Activated T-cell treated with anti-CD3 and anti-CD28 coated beads, Interleukin-2, amount 50 U/mL, for 1 hour (primary cell): Measurements from ENCODE around the gene PRR35.
A peak's percentile ranks its signal among the peaks of the same experiment; 100 is the strongest.

Experiments used
- DNase-seq: peaks from one replicate; pipeline ENCODE4 v3.0.0-alpha.2; 2020

Gene PRR35

DNA sequence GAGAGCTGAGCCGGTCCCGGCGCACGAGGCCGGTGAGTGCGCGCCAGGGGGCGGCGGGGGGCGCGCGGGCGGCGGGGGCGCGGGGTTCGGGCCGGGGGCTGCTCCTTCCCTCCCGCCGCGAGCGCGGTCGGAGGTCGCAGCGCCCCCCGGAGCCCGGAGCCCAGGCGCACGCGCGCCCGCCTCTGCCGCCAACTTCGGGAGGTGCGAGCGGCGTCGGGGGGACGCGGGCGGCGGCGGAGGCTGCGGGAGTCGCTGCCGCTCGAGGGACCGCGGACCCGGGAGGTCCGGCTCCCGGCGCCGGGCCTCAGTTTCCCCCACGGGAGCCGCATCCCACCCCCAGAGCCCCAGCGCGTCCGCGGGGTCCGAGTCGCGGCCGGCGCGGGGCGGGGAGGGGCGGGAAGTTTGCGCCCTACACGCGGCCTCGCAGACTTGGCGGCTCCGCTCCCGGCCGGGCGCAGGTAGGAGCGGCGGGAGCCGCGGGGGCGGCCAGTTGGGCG, at the start of gene PRR35:
PRR35 (plus strand) TSS at position 191 of the 497 bp plus-strand sequence. CDS start 2,901 bp downstream, outside the sequence.
- no peak for DNase-seq

GRCh38 chr16:512802-513201, 47.4 kb upstream of the PRR35 start:
- DNase-seq, result no peak

GRCh38 chr16:513950-514349, 46.2 kb upstream of the PRR35 start:
- no peak for DNase-seq

DNA sequence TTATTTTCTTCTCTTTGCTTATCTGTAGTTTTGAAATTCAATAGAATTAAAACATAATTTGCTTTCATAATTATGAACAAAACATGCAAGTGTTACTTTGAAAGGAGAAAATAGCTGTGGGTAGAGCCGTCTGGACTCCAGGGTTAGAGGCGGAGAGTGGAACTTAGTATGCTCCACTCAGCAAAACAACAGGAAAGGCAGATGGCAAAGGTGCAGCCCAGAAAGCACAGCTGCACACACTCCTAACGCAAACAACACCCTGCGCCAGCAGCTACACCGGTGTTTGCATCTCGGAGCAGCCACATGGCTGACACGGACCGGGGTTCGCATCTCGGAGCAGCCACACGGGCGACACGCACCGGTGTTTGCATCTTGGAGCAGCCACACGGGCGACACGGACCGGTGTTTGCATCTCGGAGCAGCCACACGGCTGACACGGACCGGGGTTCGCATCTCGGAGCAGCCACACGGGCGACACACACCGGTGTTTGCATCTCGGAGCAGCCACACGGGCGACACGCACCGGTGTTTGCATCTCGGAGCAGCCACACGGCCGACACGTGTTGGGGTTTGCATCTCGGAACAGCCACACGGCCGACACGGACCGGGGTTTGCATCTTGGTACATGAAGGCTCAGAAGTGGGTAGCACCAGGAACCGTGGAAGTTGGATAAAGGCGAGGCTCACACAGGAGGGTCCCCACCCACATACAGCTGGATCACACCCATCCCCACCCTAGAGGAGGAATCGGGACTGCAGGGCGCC, 44.8 kb upstream of the PRR35 start:
- no peak for DNase-seq

GRCh38 chr16:515939-516226, 44.3 kb upstream of the PRR35 start:
- no peak for DNase-seq

DNA sequence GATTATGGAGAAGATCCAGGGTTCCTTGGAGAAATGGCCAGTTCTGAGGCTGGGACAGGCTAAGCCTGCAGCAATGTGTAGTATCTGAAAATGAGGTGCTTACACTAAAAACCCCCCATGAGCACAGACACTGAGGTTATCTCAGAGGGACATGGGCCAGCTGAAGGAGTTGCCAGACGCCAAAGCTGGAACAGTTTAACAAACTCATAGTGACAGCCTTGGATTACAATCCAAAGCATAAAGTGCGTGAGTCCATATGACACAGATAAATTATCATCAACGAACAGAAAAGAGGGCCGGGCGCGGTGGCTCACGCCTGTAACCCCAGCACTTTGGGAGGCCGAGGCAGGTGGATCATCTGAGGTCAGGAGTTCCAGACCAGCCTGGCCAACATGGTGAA, 43.9 kb upstream of the PRR35 start:
- DNase-seq, result no peak

- no peak for DNase-seq
These were observed 41.3 kb upstream of the PRR35 start for GRCh38 chr16:518858-519257.

DNA sequence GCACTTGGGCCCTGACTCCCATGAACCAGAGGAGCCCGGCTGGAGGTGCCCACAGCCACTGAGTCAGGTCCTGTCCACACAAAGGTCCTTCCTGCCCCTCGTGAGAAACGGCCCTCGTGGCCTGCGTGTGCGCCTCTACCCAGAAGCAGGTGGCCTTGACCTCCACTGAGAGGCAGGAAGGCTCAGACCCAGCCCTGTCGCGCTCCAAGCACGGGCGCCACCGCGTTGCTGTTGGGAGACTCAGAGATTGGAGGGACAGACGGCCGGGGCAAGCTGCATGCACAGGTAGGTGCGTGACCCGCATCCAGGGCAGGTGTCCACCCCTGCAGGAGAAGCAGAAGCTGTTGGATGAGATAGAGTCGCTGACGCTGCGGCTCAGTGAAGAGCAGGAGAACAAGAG, 40.8 kb upstream of the PRR35 start:
- DNase-seq, result no peak

DNA sequence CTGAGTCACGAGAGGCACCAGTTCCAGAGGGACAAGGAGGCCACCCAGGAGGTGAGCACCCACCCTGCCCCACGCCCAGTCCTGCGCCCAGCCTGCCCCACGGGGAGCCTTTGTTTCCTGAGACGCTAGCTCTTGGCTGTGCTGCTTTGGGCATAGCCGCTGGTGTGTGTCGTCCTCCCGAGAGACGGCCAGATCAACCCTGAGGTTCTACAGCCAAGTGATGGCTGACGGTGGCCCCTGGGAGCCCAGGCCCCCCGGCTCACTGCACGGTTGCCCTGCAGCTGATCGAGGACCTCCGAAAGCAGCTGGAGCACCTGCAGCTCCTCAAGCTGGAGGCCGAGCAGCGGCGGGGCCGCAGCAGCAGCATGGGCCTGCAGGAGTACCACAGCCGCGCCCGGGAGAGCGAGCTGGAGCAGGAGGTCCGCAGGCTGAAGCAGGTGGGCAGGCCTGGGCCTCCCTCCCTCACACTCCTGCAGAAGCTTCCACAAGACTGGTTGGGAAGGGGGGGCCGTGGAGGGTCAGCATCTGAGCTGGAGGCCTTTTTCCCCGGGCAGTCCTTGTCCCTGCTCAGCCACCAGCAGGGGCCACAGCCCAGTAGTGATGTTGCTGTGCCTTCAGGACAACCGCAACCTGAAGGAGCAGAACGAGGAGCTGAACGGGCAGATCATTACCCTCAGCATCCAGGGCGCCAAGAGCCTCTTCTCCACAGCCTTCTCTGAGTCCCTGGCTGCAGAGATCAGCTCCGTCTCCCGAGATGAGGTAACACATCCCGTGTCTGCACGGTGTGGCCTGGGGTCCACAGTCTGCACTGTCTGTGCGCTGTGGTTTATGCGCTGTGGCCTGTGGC, 40.1 kb upstream of the PRR35 start:
- no peak for DNase-seq

- DNase-seq, result no peak
These were observed 39.3 kb upstream of the PRR35 start for GRCh38 chr16:520847-521246.

DNA sequence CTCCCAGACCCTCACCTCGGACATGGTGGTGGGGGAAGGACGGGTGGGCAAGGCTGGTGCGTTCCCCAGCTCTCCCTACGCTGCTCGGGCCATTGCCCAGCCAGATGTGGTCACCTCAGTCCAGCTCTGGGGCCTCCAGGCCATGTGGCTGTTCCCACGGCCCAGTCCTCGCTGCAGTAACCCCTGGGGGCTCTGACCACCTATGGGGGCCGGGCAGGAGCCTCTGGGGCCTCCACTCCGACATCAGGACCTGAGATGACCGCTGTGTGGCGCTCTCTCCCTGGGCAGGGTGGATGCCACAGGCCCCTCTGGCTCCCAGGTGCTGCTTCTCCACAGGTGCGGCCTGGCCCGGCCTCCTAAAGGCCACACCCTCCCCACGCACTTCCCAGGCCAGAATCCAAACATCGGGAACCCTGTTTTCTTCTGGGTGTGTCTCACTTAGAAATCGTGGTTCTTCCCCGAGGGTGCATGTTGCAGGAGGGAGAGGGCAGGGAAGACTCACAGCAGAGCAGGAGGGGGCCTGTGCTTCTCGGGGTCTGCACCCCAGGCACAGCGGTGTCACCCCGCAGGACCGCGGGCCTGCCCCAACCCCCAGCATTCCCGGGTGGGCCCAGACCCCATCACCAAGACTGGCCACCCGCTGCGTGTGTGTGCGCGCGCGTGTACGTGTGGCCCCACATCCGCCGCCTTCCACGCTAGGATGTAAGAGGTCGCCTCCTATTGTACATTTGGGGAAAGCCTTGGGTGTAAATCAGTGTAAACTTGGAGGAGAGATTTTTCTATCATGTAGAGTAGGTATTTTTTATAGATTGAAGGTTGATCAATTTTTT, 38.6 kb upstream of the PRR35 start:
- DNase-seq, result no peak

GRCh38 chr16:522320-523096, 37.7 kb upstream of the PRR35 start:
- DNase-seq, result no peak

DNA sequence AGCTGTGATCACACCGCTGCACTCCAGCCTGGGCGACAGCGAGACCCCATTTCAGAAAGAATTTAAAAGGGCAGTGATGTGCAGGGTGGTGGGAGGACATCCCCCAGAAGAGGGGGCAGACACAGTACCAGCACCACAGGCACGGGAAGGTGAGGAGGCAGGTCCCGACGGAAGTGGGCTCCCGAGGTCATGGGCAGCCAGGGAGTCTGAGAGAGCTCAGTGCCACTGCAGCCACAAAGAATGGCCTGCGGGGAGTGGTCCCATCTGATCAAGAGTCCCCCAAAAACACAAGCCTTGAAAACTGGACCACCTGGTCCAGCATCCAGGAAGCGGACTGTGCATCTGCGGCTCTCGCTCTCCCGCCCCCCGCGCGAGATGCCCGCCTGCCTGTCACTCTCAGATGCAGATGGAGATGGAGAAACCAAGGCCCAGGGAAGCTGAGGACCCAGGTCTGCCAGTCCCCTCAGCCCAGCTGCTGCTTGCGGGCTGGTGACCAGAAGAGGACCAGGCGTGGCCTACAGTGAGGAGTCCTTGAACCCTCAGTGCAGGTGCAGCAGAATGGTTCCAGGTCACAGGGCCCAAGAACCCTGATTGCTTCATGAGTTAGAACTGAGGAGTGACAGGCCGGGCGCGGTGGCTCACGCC, 37.0 kb upstream of the PRR35 start:
- DNase-seq, result no peak

DNA sequence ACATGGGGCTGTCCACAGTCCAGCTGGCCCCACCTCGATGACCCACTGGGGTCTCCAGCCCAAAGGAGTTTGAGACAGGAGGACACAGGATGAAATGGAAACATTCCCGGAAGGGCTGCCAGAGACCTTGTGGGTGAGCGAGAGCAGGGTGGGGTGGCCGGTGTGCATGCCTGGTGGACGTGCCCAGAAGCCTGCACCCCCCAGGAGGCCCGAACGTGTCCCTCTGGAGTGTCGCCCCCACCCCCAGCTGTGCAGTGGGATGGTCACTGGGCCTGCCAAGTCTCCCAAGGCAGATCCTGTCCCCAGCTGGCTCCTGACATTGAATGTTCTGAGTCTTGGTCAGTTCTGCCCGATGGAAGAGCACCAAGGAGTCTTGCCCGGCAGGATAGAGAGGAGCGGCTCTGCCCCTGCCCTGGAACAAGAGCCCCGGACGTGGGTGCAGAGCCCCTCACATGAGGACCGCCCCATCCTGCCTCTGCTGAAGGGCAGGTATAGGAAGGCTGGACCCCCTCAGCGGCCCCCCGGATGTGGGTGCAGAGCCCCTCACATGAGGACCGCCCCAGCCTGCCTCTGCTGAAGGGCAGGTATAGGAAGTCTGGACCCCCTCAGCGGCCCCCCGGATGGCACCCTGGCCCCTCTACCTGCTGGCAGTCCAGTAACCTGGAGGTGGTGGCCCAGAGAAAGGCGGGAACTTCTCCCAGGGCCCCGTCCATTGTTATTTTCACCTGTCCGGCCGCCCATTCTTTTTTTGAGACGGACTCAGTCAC, 35.7 kb upstream of the PRR35 start:
- DNase-seq, result no peak

GRCh38 chr16:525123-525519, 35.1 kb upstream of the PRR35 start:
- DNase-seq, result no peak

GRCh38 chr16:525520-526180, 34.5 kb upstream of the PRR35 start:
- DNase-seq, result peak; percentile 55

GRCh38 chr16:526181-527014, 33.8 kb upstream of the PRR35 start:
- no peak for DNase-seq

DNA sequence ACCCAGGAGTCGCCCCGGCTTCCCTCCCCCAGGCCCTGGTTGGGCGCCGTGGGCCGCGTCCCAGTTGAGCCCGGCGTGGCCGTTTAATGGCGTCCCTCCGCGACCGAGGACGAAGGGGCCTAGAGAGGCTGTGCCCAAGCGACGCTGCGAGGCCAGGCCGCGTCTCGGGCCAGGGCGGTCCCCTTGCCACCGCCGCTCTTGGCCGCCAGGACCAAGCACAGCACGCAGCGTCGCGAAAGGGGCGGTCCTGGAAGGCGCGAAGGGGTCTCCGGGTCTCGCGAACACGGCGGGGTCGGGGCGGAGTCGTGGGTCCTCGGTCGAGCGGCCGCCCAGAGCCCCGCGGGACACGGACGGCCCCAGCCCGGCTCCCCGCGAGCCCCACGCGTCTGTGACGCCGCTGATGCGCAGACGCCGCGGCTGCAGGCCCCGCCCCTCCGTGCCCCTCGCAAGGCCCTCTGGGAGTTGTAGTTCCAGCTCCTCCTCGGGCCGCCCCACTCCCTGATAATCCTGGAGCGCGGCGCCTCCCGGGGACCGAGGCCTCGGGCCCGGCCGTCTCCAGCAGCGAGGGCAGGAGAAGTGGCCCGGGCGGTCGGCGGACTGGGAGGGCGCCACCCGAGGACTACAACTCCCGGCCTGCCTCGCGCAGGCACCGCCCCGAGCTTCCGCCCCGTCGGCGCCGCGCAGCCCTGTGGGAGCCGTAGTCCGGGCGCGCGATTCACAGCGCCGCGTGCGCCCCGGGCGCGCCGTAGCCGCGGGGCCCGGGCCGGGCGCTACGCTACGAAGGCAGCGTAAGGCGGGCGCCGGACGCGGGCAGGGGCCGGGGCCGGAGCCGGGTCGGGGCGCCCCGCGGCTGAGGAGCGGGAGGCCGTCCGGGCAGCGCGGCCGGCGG, 32.9 kb upstream of the PRR35 start, which contains the start of gene CAPN15:
CAPN15 (plus strand) TSS at position 698 of the 889 bp plus-strand sequence. CDS start 19,127 bp downstream, outside the sequence.
- peak; percentile 89 for DNase-seq
